NCI-H1694 treated with DMSO at 0.1 percent for 48 hours (cell line): ENCODE results near the gene PCBP4.

ENCODE experiments used
- DNase-seq: peaks from one replicate; lab custom pipeline; 2025; lab: John Stamatoyannopoulos, UW

The PCBP4 gene

GRCh38 chr3:51967384-51968169 is at the start of gene PCBP4:
Gene PCBP4 (minus strand): TSS chr3:51967454. CDS start chr3:51961240, 6,214 bp downstream.
- DNase-seq = peak; percentile 12

- DNase-seq = no peak
These were observed 48.4 kb upstream of the PCBP4 start for GRCh38 chr3:52015438-52016228.

GRCh38 chr3:52014613-52015012 is 47.4 kb upstream of the PCBP4 start:
- no peak for DNase-seq

- no peak for DNase-seq
These were observed 46.7 kb upstream of the PCBP4 start for GRCh38 chr3:52013802-52014598.

- no peak for DNase-seq
These were observed 45.4 kb upstream of the PCBP4 start for GRCh38 chr3:52012699-52013098.

- no peak for DNase-seq
These were observed 43.2 kb upstream of the PCBP4 start for GRCh38 chr3:52010431-52010830.

GRCh38 chr3:52007291-52007690 is 40.0 kb upstream of the PCBP4 start:
- no peak for DNase-seq

GRCh38 chr3:52006820-52007133 is 39.5 kb upstream of the PCBP4 start:
- no peak for DNase-seq

- no peak for DNase-seq
These were observed 39.0 kb upstream of the PCBP4 start for GRCh38 chr3:52006017-52006819.

GRCh38 chr3:52005571-52005986 is 38.3 kb upstream of the PCBP4 start:
- peak; percentile 10 for DNase-seq

GRCh38 chr3:52004906-52005395 is 37.7 kb upstream of the PCBP4 start:
- no peak for DNase-seq

GRCh38 chr3:52004163-52004787 is 37.0 kb upstream of the PCBP4 start:
- DNase-seq = peak; percentile 28

GRCh38 chr3:52002748-52003147 is 35.5 kb upstream of the PCBP4 start:
- no peak for DNase-seq

GRCh38 chr3:52001443-52001974 is 34.3 kb upstream of the PCBP4 start:
- peak; percentile 17 for DNase-seq

- DNase-seq = no peak
These were observed 32.6 kb upstream of the PCBP4 start for GRCh38 chr3:51999846-52000245.

- DNase-seq = no peak
These were observed 31.5 kb upstream of the PCBP4 start for GRCh38 chr3:51998774-51999173.

- DNase-seq = no peak
These were observed 30.8 kb upstream of the PCBP4 start for GRCh38 chr3:51997935-51998596.

GRCh38 chr3:51997172-51997571 is 29.9 kb upstream of the PCBP4 start:
- no peak for DNase-seq

GRCh38 chr3:51995346-51996163 is 28.3 kb upstream of the PCBP4 start, which contains the start of gene RPL29:
Gene RPL29 (minus strand): TSS chr3:51995895. CDS start chr3:51995461, 434 bp downstream.
- DNase-seq = peak; percentile 68
